ENCODE measurements around the gene ADARB2.

ADARB2 gene

DNA sequence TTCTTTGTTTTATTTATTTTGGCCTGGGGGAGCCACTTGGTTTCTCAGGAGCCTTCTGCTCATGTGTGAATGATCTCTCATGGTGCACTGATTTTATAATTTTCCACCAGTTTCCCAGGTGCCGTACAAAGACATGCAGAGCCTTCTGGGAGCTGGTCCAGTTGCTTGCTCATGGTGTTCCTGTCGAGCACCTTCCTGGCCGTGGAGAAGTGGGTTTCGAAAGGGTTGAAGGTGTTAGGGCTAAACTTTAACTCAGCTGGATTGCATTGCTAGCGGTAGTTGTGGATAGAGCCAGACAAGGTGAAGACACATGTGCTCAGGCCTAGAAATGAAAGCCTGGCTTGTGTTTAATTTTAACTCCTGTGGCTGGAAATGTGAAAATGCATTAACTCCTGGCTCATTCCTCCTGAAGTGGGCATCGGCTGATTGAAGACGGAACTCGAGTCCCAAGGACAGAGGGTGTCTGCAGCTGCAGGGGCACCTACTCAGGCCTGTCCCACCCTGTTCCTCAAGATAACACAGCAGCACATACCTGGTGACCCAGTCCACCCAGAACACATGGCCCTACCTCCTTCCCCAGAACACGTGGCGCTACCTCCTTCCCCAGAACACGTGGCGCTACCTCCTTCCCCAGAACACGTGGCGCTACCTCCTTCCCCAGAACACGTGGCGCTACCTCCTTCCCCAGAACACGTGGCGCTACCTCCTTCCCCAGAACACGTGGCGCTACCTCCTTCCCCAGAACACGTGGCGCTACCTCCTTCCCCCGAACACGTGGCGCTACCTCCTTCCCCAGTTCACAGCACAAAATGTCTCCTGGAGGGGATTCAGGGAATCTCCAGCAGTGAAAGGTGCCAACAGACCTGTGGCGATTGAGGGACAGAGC lies 547.9 kb downstream of the ADARB2 start:
- H3K4me3 ChIP-seq (ENCODE audit: control insufficient read depth, low read depth, low read length): no peak overlapping the region
- TF ChIP-seq, protein P1, sequence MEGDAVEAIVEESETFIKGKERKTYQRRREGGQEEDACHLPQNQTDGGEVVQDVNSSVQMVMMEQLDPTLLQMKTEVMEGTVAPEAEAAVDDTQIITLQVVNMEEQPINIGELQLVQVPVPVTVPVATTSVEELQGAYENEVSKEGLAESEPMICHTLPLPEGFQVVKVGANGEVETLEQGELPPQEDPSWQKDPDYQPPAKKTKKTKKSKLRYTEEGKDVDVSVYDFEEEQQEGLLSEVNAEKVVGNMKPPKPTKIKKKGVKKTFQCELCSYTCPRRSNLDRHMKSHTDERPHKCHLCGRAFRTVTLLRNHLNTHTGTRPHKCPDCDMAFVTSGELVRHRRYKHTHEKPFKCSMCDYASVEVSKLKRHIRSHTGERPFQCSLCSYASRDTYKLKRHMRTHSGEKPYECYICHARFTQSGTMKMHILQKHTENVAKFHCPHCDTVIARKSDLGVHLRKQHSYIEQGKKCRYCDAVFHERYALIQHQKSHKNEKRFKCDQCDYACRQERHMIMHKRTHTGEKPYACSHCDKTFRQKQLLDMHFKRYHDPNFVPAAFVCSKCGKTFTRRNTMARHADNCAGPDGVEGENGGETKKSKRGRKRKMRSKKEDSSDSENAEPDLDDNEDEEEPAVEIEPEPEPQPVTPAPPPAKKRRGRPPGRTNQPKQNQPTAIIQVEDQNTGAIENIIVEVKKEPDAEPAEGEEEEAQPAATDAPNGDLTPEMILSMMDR (IDR thresholded peaks at IDR 0.05; ENCODE audit: control insufficient read depth, insufficient read depth, low read depth, low read length, missing control alignments): no peak
- DNase-seq (ENCODE audit: low read depth): no peak

DNA sequence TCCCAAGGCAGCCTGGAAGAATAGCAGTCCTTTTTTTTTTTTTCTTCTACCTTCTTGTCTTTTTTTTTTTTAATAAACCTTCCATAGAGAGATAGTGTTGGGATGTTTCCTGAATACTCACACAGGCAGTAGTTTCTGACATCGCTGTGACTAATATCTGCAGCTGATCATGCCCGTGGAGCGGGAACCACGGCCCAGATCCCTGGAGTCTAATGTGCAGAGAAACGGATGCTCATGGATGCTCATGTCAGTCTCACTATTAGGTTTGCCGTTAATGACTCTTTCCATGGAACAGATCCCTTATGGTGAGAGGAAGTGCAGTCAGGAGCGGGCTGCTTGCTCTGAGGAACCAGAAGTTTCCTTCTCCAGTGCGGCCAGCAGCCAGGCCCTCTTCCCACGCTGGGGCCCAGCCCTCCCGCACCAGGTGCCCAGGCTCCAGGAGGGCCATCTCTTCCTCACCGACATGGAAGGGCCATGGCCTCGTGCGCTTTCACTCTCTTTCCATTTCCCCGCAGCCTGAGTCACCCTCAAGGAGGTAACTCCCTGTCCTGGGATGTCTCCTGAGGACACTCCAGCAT lies 548.7 kb downstream of the ADARB2 start:
- H3K4me3 ChIP-seq (ENCODE audit: control insufficient read depth, low read depth, low read length): no peak overlapping the region
- DNase-seq (ENCODE audit: low read depth): no peak
- TF ChIP-seq, protein P1 (IDR thresholded peaks at IDR 0.05; ENCODE audit: control insufficient read depth, insufficient read depth, low read depth, low read length, missing control alignments): no peak

DNA sequence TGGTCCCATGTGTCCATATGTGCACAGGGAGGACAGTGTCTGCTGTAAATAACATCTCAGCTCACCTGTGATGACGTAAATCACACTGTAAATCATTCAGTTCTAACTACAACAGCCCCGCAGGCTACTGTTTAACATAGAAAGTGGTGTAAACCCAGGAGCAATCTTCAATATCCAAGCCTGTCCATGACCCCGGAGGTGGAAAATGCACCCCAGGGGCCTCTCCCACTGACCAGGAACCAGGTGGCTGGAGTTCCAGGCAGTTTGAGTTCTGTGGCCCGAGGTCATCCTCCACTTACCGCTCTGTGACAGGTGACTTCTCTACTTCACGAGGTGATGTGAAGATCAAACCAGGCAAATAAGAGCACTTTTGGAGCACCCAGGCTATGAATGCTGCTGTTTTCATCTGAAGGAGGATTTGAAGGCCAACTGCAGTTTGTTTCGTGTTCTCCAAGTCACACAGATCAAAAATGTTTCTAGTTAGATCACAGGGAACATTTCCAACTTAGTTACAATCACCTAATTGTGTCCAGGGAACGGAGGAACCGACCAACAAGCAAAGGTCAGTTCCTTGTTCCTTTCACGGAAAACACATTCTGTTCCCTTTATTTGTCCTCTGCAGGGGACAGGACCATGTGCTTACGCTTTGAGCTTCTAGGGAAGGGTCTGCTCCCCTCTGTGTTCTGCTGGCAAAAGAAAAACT lies 549.3 kb downstream of the ADARB2 start:
- H3K4me3 ChIP-seq (ENCODE audit: control insufficient read depth, low read depth, low read length): no peak overlapping the region
- TF ChIP-seq, protein P1 (IDR thresholded peaks at IDR 0.05; ENCODE audit: control insufficient read depth, insufficient read depth, low read depth, low read length, missing control alignments): no peak
- no peak for DNase-seq (ENCODE audit: low read depth)

DNA sequence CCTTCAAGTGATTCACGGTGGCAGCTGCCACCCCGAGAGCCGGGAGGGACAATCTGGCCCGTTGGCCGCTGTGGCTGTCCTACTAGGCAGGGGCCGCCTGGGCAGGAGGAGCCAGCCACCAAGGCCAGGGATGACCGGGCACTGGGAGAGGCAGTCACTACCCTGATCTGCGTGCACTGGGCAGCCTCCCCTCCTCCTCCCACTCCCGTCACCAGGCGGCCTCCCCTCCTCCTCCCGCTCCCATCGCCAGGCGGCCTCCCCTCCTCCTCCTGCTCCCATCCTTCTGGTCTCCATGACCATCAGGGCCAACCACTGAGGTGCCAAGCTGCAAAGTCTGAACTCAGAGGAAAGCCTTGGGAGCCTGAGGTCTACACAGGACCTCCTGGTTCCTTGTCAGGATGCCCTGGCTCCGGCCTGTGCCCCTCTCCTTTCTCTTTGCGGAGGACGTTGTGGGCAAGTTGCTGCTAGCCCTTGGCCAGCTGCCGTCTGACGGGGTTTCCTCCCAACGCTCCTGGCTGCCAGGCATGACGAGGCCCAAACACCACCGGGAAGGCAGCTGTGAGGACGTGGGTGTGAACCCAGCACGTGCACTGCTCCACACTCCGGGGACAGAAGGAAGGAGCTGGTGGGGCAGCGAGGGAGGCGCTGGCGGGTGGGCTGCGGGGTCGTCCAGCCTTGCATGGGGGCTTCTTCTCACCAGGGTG lies 550.0 kb downstream of the ADARB2 start:
- no peak overlapping the region for H3K4me3 ChIP-seq (ENCODE audit: control insufficient read depth, low read depth, low read length)
- TF ChIP-seq, protein P1 (IDR thresholded peaks at IDR 0.05; ENCODE audit: control insufficient read depth, insufficient read depth, low read depth, low read length, missing control alignments): no peak
- DNase-seq (ENCODE audit: low read depth): no peak

DNA sequence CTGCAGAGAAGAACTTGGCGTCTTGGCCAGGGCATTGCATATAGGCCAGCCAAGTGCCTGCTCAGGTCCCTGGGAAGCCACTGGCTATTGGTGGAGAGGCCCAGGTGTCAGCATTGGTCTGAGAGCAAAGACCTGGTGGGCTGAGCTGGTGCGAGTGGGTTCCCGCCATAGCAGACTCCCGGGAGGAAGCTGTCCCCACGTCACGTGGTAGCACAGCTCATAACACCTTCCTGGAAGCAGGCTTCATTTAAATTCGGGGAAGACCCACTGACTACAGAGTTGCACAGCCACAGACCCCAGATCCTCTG lies 550.7 kb downstream of the ADARB2 start:
- no peak for DNase-seq (ENCODE audit: low read depth)
- H3K4me3 ChIP-seq (ENCODE audit: control insufficient read depth, low read depth, low read length): no peak overlapping the region
- TF ChIP-seq, protein P1 (IDR thresholded peaks at IDR 0.05; ENCODE audit: control insufficient read depth, insufficient read depth, low read depth, low read length, missing control alignments): no peak

DNA sequence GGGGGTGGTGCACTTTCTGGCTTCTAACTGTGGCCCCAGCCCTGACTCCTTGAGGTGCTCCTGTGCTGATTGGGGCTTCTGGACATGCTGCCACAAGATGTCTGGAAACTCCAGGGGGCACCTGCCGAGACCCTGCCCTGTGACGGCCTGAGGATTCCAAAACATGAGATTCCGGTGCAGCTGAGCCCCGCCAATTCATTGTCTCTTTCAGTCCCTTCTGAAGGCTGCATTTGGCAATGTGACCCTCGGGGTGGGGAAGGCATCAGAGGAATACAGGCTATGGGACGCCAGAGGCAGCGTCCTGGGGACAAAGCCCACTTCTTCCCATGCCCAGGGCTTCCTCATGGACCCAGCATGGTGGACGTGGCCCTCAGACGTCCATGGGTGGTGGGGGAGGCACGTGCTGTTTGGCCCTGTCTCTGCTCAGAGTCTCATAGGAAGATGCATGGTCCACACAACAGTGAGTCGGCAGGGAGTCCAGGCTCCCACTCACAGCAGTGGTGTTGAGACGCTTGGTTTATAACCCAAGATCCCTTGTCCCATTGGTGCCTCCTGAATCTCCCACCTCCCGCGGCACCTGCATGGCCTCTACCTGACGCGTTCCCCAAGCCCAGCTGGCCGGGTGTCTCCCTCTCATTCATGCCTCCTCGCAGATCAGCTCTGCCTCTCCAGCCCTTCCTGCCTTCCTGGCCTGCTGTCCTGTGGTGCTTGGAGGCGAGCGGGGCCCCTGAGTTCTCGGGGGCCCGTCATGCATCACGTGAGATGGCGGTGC lies 551.2 kb downstream of the ADARB2 start:
- TF ChIP-seq, protein P1 (IDR thresholded peaks at IDR 0.05; ENCODE audit: control insufficient read depth, insufficient read depth, low read depth, low read length, missing control alignments): no peak

More for the DNA sequence above, 551.2 kb downstream of the ADARB2 start:
- no peak for DNase-seq (ENCODE audit: low read depth)
- no peak overlapping the region for H3K4me3 ChIP-seq (ENCODE audit: control insufficient read depth, low read depth, low read length)

Measured in AG09309 (cell line).